NT2/D1 (cell line): Measurements from ENCODE around the gene SEC14L1.

Experiments used
- DNase-seq: peaks from one replicate; pipeline ENCODE4 v3.0.0-alpha.2; 2011; ENCODE audit warnings: low read depth, low spot score
- H3K27me3 ChIP-seq: 2 replicates; pipeline ENCODE4 v1.6.0; 2011; ENCODE audit warnings: mild to moderate bottlenecking; ENCODE audit not compliant: insufficient read length, insufficient read depth
- H3K36me3 ChIP-seq: 2 replicates; pipeline ENCODE4 v1.6.1; 2011; ENCODE audit warnings: mild to moderate bottlenecking, low read length, mixed read lengths; ENCODE audit not compliant: insufficient read depth, insufficient read length
- H3K4me1 ChIP-seq: 2 replicates; pipeline ENCODE4 v1.5.1; 2011; ENCODE audit not compliant: insufficient read depth, insufficient read length
- H3K4me3 ChIP-seq: 2 replicates; pipeline ENCODE4 v1.5.1; 2011; ENCODE audit warnings: low read depth; ENCODE audit not compliant: insufficient read length
- H3K9ac ChIP-seq: 2 replicates; pipeline ENCODE4 v1.6.0; 2011; ENCODE audit warnings: low read depth; ENCODE audit not compliant: insufficient read length
- H3K9me3 ChIP-seq: 2 replicates; pipeline ENCODE4 v1.5.1; 2011; ENCODE audit warnings: mild to moderate bottlenecking, low read length; ENCODE audit not compliant: insufficient read depth
- SUZ12 ChIP-seq: IDR thresholded peaks from 2 replicates; pipeline ENCODE4 v1.6.1; 2011; ENCODE audit not compliant: insufficient read length, insufficient read depth; ENCODE audit errors: extremely low read depth
- YY1 ChIP-seq: IDR thresholded peaks from 2 replicates; pipeline ENCODE4 v1.6.1; 2011; ENCODE audit not compliant: insufficient read length, insufficient read depth
- ZNF274 ChIP-seq: IDR thresholded peaks from 2 replicates; pipeline ENCODE4 v1.6.1; 2011; ENCODE audit warnings: mild to moderate bottlenecking, low read depth, low read length

SEC14L1 gene

DNA sequence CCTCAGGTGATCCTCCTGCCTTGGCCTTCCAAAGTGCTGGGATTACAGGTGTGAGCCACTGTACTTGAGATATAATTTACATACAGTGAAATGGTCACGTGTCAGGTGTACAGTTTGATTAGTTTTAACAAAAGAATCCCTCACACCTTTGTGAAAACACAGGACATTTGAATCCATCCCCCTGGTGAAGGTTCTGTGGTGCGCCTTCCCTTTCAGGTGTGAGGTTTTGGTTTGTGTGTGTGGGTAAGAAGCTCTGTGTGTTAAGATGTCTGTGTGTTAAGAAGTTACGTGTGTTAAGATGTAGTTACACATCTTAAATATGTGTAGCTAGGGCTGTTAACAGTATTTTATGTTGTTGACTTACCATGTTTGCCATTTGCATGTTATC, 4.4 kb downstream of the SEC14L1 start:
- Histone ChIP-seq H3K9me3 (no peaks in the 10 kb centered on the region), H3K9ac (no peak overlapping the region), H3K27me3 (no peaks in the 10 kb centered on the region), H3K4me3 (no peak overlapping the region), H3K4me1 (peaks cover 19% of the 10 kb centered on the region), H3K36me3 (peaks cover 74% of the 10 kb centered on the region)
- TF ChIP-seq ZNF274 (no peak), SUZ12 (no peak), YY1 (no peak)
- DNase-seq: no peak

DNA sequence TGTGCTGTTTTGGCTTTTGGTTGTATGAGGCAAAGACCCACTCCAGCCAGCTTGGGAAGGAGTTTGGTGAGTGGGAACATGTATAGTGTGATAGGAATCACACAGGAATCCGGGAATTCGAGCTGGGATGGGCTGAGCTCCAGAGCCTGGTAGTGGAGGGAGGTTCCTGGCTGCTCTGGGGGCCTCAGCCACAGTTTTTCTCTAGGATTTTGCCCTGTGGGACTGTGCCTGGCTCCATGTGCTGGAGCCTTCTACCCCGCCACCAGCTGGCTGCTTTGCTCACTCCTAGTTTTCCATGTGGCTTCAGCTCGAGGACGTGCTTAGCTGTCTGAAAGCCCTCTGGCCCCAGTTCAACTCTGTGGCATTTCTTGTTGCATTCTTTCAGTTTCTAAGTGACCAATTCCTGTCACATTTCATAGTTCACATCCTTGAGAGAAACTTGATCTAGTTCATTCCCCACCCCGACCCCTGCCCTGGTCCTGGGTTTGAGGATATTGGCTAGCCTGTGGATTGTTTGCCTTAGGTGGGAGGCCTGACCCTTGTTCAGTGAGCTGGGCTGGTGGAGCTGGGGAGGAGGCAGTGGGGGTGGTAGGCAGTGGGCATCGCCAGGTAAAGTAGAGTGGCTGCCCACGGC, 5.0 kb downstream of the SEC14L1 start:
- Histone ChIP-seq H3K9me3 (no peaks in the 10 kb centered on the region), H3K4me1 (peaks cover 19% of the 10 kb centered on the region), H3K9ac (peak overlapping the region; percentile 57), H3K27me3 (no peaks in the 10 kb centered on the region), H3K36me3 (peaks cover 79% of the 10 kb centered on the region), H3K4me3 (no peak overlapping the region)
- TF ChIP-seq ZNF274 (no peak), YY1 (no peak)
- no peak for DNase-seq

DNA sequence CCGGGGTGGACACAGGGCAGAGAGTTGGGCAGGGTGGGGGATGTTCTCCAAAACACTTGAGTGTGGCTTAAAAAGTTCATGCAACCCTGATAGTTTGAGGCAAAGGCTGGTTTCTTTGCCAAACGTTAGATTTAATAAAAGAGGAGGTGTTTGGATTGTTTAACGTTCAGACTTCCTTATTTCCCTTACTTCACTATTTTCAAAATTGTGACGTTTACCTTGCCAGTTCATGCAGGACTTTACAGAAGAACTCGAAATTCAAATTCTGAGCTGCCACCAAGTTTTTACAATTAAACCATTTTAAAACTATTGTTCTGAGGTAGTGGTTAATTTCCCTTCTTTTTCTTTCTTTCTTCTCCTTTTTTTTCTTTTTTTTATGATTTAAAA, 5.5 kb downstream of the SEC14L1 start:
- Histone ChIP-seq H3K27me3 (no peaks in the 10 kb centered on the region), H3K9ac (no peak overlapping the region), H3K4me1 (peaks cover 19% of the 10 kb centered on the region), H3K9me3 (no peaks in the 10 kb centered on the region), H3K36me3 (peaks cover 83% of the 10 kb centered on the region), H3K4me3 (no peak overlapping the region)
- no peak for DNase-seq
- TF ChIP-seq SUZ12 (no peak), YY1 (no peak), ZNF274 (no peak)

DNA sequence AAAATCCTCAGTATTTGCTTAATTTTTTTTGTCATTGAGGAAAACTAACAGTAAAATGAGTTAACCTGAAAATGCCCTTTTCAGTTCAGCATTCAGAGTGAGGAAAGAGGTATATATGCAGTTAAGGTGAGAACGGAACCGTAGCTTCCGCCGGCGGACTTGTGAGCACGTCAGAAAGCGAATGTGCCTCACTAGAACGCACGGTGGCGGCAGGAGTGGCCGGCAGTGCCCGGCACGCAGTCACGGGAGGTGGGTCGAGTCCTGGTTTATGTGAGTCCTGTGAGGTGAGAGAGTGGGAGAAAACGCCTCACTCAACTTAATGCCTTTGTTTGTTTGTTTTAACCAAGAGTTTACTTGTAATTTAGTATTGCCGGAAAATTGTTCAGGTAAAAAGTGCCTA, 6.1 kb downstream of the SEC14L1 start:
- DNase-seq: no peak
- no peak overlapping the region for H3K4me3 ChIP-seq
- H3K9ac ChIP-seq: no peak overlapping the region

DNA sequence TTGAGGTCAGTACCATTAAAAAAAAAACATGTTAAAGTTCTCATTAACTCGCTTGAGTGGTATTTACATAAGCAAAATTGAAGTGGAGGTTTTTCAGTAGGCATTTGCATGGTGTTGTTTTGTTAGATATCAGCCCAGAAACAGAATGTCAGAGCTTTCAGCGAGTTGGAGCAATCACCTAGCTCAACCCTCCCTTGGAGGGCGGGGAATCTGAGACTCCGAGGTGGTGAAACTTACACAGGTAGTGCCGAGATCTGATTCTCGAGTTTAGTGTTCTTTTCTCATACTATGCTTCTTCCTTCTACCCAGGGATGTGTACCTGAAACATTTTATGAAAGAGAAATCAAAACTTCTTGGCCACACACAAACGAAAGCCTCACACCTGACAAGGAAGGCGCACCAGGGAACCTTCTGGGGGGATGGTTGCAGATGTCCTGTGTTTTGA, 6.6 kb downstream of the SEC14L1 start:
- H3K27me3 ChIP-seq: no peaks in the 10 kb centered on the region
- no peak overlapping the region for H3K9ac ChIP-seq
- H3K36me3 ChIP-seq: peaks cover 85% of the 10 kb centered on the region
- no peaks in the 10 kb centered on the region for H3K9me3 ChIP-seq
- H3K4me1 ChIP-seq: peaks cover 19% of the 10 kb centered on the region
- no peak for DNase-seq
- H3K4me3 ChIP-seq: no peak overlapping the region
- TF ChIP-seq YY1: no peak

More for the DNA sequence above, 6.1 kb downstream of the SEC14L1 start:
- no peak for TF ChIP-seq SUZ12
- no peak for TF ChIP-seq ZNF274
- TF ChIP-seq YY1: no peak
- Histone ChIP-seq H3K4me1 (peaks cover 19% of the 10 kb centered on the region), H3K27me3 (no peaks in the 10 kb centered on the region), H3K9me3 (no peaks in the 10 kb centered on the region), H3K36me3 (peaks cover 87% of the 10 kb centered on the region)

DNA sequence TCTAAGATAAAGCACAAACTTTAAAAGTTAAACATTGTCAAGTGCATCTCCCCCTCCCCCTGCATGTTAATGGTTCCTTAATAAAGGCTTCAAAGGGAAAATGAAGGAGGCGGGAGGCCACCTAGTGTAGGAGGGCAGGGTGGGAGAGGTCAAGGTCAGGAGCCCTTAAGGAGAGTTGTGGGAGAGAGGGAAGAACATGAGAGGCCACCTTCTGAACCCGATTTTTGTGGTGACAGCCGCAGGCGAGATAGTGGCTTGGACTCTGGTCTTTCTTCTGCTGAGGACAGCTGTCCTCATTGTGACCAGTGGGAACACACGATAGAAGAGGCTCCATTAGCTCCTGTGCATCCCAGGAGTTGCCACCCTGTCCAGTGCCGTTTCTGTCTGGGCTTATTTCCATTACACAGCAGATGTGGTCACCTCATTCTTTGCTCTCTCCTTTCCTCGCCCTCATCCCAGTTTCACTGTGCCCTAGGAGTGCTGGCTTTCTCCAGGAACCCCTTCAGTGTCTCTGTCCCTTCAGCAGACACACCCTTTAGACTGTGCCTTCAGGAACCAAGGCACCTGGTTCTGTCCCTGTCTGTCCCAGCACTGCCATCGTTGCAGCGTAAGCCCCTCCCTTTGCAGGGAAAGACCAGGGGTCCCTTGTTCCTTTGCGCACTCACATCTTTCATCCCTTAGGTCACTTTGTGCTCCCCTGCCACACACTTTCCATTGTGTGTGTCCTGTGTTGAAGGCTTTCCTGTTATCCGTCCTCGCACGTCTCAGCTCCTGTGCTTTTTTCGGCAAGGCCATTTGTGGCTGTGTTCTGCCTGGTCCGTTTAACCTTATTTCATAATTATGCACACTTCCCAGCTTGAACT, 7.5 kb downstream of the SEC14L1 start:
- Histone ChIP-seq H3K4me1 (peaks cover 19% of the 10 kb centered on the region), H3K4me3 (no peak overlapping the region), H3K9ac (no peak overlapping the region), H3K36me3 (peaks cover 76% of the 10 kb centered on the region), H3K27me3 (no peaks in the 10 kb centered on the region), H3K9me3 (no peaks in the 10 kb centered on the region)
- DNase-seq: no peak
- TF ChIP-seq ZNF274 (no peak), SUZ12 (no peak), YY1 (no peak)

DNA sequence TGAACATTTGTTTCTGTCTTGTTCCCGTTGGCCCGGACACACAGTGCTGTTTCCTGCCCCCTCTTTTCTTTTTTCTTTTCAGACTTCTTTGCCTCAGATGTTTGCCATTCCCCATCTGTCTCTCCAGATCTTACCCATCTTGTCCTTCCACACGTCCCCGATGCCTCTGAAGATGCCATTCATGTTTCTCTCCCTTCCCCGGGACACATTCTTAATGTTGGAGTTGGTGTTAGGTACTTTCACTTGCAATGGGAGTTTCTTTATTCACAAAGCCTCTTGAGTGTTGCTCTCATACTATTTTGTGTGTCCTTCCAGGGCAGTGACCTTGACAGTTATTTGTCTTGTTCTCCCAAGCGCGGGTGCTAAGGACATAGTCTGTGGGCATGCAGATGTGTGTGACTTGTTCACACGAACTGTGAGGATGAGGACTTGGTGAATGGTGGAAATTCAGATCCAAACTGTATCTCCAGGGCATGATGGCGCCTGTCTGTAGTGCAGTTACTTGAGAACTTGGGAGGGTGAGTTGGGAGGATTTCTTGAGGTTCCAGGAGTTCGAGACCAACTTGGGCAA, 8.3 kb downstream of the SEC14L1 start:
- H3K4me1 ChIP-seq: peaks cover 19% of the 10 kb centered on the region
- H3K4me3 ChIP-seq: no peak overlapping the region
- no peaks in the 10 kb centered on the region for H3K9me3 ChIP-seq
- DNase-seq: no peak
- H3K9ac ChIP-seq: no peak overlapping the region
- H3K36me3 ChIP-seq: peaks cover 69% of the 10 kb centered on the region
- no peak for TF ChIP-seq YY1
- TF ChIP-seq SUZ12: no peak
- TF ChIP-seq ZNF274: no peak
- no peaks in the 10 kb centered on the region for H3K27me3 ChIP-seq
